OCI-LY1 (cell line): ENCODE results near the gene OVOL2.

ENCODE experiments used
- H2AFZ ChIP-seq: fragments of 200-600 bp; sonication (generic), shearing (Covaris generic); 2 replicates; pipeline ENCODE4 v1.6.0; 2014; ENCODE audit warnings: antibody characterized with exemption, mild to moderate bottlenecking, low read length
- H3F3A ChIP-seq: fragments of 200-600 bp; sonication (generic), shearing (Covaris generic); 2 replicates; pipeline ENCODE4 v1.6.0; 2014; ENCODE audit warnings: mild to moderate bottlenecking, antibody characterized with exemption, low read length, moderate library complexity; ENCODE audit not compliant: insufficient read depth
- H3K27ac ChIP-seq: fragments of 200-600 bp; sonication (generic); 2 replicates; pipeline ENCODE4 v1.5.1; 2014; ENCODE audit warnings: low read length, mixed run types, mild to moderate bottlenecking, low read depth; ENCODE audit not compliant: poor library complexity, severe bottlenecking
- H3K27me3 ChIP-seq: fragments of 200-600 bp; sonication (generic); 2 replicates; pipeline ENCODE4 v1.6.0; 2014; ENCODE audit warnings: antibody characterized with exemption, mild to moderate bottlenecking, low read length, moderate library complexity; ENCODE audit not compliant: insufficient read depth
- H3K36me3 ChIP-seq: fragments of 200-600 bp; sonication (generic); 2 replicates; pipeline ENCODE4 v1.6.1; 2014; ENCODE audit warnings: mild to moderate bottlenecking, antibody characterized with exemption, low read length, moderate library complexity, mixed read lengths; ENCODE audit not compliant: insufficient read depth
- H3K4me1 ChIP-seq: fragments of 200-600 bp; sonication (generic); 2 replicates; pipeline ENCODE4 v1.5.1; 2014; ENCODE audit warnings: mild to moderate bottlenecking, low read length, moderate library complexity; ENCODE audit not compliant: insufficient read depth, severe bottlenecking
- H3K4me2 ChIP-seq: fragments of 200-600 bp; sonication (generic), shearing (Covaris generic); 2 replicates; pipeline ENCODE4 v1.6.1; 2014; ENCODE audit warnings: low read length
- H3K4me3 ChIP-seq: fragments of 200-600 bp; sonication (generic); 2 replicates; pipeline ENCODE4 v1.5.1; 2014; ENCODE audit warnings: low read length, low read depth, mild to moderate bottlenecking, mixed read lengths; ENCODE audit not compliant: poor library complexity, severe bottlenecking
- H3K79me2 ChIP-seq: fragments of 200-600 bp; shearing (Covaris generic); 2 replicates; pipeline ENCODE4 v1.6.1; 2016; ENCODE audit warnings: mixed run types, low read length, mixed read lengths; ENCODE audit not compliant: insufficient read depth
- H3K9ac ChIP-seq: fragments of 200-600 bp; sonication (generic), shearing (Covaris generic); 2 replicates; pipeline ENCODE4 v1.6.1; 2014; ENCODE audit warnings: mild to moderate bottlenecking, low read length, mixed read lengths
- H3K9me2 ChIP-seq: fragments of 200-600 bp; sonication (generic), shearing (Covaris generic); 2 replicates; pipeline ENCODE4 v1.6.1; 2014; ENCODE audit warnings: low read depth, mild to moderate bottlenecking, low read length, mixed read lengths
- H3K9me3 ChIP-seq: fragments of 200-600 bp; shearing (Covaris generic); 2 replicates; pipeline ENCODE4 v1.6.1; 2014; ENCODE audit warnings: low read length, mixed read lengths
- H4K20me1 ChIP-seq: fragments of 200-600 bp; sonication (generic), shearing (Covaris generic); 2 replicates; pipeline ENCODE4 v1.6.0; 2016; ENCODE audit warnings: mild to moderate bottlenecking, low read length; ENCODE audit not compliant: insufficient read depth
- EZH2 ChIP-seq: fragments of 200-600 bp; sonication (generic), shearing (Covaris generic); IDR thresholded peaks from 2 replicates; pipeline ENCODE4 v1.8.0; 2017; ENCODE audit warnings: borderline replicate concordance, mixed run types, mild to moderate bottlenecking, antibody characterized with exemption, low read length, moderate library complexity, mixed read lengths
- TF ChIP-seq, protein P1 (sequence below): fragments of 200-600 bp; sonication (generic), shearing (Covaris generic); IDR thresholded peaks from 2 replicates; pipeline ENCODE4 v1.5.1; 2017; ENCODE audit warnings: mild to moderate bottlenecking, antibody characterized with exemption, low read length, moderate library complexity, mixed read lengths

OVOL2 gene

DNA sequence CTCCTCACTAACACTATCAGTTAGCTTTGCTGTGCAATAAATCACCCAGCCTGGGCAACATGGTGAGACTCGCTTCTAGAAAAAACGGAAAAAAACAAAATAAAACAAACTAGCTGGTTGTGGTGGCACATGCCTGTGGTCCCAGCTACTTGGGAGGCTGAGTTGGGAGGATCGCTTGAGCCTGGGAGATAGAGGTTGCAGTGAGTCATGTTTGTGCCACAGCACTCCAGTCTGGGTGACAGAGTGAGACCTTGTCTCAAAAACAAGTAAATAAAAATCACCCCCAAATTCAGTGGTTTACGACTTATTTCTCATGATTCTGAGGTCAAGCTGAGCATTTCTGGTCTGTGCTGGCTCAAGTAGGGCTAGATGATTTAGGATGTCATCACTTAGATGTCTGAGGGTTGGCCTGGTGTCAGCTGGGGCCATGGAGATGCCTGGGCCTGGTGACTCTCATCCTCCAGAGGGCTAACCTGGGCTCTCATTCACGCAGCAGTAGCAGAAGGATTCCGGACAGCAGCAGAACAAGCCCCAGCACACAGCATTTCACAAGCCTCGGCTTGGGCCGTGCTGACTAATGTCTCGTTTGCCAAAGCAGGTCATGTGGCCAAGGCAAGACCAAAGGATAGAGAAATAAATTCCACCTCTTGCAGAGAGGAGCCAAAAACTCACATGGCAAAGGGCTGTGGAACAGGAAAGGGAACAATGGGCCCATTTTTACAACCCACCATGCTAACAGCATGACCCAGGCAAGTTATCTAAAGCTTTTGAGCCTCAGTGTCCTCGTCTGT lies 56.4 kb downstream of the OVOL2 start:
- H3K27me3 ChIP-seq = no peaks in the 10 kb centered on the region; the same call in 1 of the 2 replicates
- peaks cover 20% of the 10 kb centered on the region for H3K4me1 ChIP-seq
- H3F3A ChIP-seq = no peaks in the 10 kb centered on the region
- no peak overlapping the region for H3K4me3 ChIP-seq
- H4K20me1 ChIP-seq = no peaks in the 10 kb centered on the region
- H3K4me2 ChIP-seq = no peak overlapping the region
- no peak overlapping the region for H3K9ac ChIP-seq
- H2AFZ ChIP-seq = no peak overlapping the region
- H3K79me2 ChIP-seq = no peaks in the 10 kb centered on the region
- H3K9me3 ChIP-seq = no peaks in the 10 kb centered on the region
- H3K9me2 ChIP-seq = no peaks in the 10 kb centered on the region
- H3K36me3 ChIP-seq = no peaks in the 10 kb centered on the region
- H3K27ac ChIP-seq = no peak overlapping the region
- TF ChIP-seq, protein P1, sequence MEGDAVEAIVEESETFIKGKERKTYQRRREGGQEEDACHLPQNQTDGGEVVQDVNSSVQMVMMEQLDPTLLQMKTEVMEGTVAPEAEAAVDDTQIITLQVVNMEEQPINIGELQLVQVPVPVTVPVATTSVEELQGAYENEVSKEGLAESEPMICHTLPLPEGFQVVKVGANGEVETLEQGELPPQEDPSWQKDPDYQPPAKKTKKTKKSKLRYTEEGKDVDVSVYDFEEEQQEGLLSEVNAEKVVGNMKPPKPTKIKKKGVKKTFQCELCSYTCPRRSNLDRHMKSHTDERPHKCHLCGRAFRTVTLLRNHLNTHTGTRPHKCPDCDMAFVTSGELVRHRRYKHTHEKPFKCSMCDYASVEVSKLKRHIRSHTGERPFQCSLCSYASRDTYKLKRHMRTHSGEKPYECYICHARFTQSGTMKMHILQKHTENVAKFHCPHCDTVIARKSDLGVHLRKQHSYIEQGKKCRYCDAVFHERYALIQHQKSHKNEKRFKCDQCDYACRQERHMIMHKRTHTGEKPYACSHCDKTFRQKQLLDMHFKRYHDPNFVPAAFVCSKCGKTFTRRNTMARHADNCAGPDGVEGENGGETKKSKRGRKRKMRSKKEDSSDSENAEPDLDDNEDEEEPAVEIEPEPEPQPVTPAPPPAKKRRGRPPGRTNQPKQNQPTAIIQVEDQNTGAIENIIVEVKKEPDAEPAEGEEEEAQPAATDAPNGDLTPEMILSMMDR = no peak
- TF ChIP-seq EZH2 = no peak

DNA sequence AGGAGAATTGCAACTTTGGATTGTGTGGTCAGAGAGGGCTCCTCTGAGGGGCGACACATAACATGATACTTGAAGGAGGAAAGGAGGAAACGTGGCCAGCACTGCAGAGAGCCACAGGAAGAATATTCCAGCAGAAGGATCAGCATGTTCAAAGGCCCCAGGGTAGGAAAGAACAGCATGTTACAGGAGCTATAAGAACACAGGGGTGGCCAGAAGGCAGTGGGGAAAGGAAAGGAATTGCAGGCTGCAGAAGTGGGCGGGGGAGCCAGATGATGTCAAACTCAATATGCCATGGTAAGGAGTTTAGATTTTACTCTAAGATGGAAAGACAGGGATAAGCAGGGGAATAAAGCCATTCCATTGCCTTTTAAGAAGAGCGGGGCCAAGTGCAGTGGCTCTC lies 58.1 kb downstream of the OVOL2 start:
- no peaks in the 10 kb centered on the region for H3F3A ChIP-seq

DNA sequence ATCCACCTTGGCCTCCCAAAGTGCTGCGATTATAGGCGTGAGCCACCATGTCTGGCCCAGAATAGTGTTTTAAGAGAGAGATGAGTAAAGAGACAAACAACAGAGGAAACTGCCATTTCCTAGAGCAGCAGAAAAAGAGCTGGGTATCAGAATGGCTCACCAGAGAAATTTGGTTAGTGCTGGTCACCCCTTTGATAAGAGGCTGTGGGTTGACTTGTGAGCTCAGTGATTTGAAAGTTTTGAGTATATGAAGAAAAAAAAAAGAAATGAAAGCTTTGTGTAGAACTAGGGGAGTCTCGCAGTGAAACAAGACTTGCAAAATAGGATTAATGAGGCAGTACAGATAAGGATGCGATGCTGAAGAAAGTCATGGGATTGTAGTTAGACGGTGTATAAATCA lies 59.3 kb downstream of the OVOL2 start:
- Histone ChIP-seq H3K36me3 (no peaks in the 10 kb centered on the region), H4K20me1 (no peaks in the 10 kb centered on the region), H3F3A (no peaks in the 10 kb centered on the region), H3K4me2 (no peak overlapping the region), H3K27me3 (no peaks in the 10 kb centered on the region), H3K27ac (no peak overlapping the region), H3K79me2 (no peaks in the 10 kb centered on the region), H3K9ac (no peak overlapping the region), H3K9me3 (no peaks in the 10 kb centered on the region), H3K9me2 (no peaks in the 10 kb centered on the region), H2AFZ (no peak overlapping the region), H3K4me1 (peaks cover 14% of the 10 kb centered on the region), H3K4me3 (no peak overlapping the region)
- TF ChIP-seq, protein P1 = no peak
- TF ChIP-seq EZH2 = no peak

More for the DNA sequence above, 58.1 kb downstream of the OVOL2 start:
- peaks cover 20% of the 10 kb centered on the region for H3K4me1 ChIP-seq
- no peaks in the 10 kb centered on the region for H3K9me3 ChIP-seq
- H2AFZ ChIP-seq = no peak overlapping the region
- TF ChIP-seq, protein P1 = no peak
- TF ChIP-seq EZH2 = no peak
- H3K9me2 ChIP-seq = no peaks in the 10 kb centered on the region
- H3K27me3 ChIP-seq = no peaks in the 10 kb centered on the region
- no peak overlapping the region for H3K4me2 ChIP-seq
- no peaks in the 10 kb centered on the region for H4K20me1 ChIP-seq
- H3K79me2 ChIP-seq = no peaks in the 10 kb centered on the region
- H3K27ac ChIP-seq = no peak overlapping the region
- H3K9ac ChIP-seq = no peak overlapping the region
- H3K4me3 ChIP-seq = no peak overlapping the region
- H3K36me3 ChIP-seq = no peaks in the 10 kb centered on the region
